HG03045 (cell line): Measurements from ENCODE around the gene NOX5.

Source experiments
- ATAC-seq: cut with Tn5 transposase; IDR thresholded peaks from one replicate; pipeline ENCODE4 v1.9.1; 2021; ENCODE audit warnings: mild to moderate bottlenecking, moderate library complexity; ENCODE audit not compliant: unreplicated experiment

NOX5 gene

DNA sequence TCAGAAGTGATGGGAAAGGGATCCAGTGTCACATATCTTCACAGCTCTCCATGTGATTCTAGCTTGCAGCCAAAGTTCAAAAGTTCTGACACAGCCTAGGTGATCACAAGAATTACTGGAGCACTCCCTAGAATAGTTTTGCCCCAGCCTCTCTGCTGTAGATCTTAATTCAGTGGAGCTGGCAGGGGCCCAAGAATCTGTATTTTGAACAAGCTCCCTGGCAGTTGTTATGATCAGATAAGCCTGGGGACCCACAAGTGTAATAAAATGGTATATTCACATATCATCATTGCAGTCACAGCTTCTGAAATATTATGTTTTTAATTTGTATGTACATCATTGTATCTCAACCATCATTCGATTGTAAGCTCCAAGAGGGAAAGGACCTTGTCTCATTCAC, 62.3 kb downstream of the NOX5 start:
- no peak for ATAC-seq

DNA sequence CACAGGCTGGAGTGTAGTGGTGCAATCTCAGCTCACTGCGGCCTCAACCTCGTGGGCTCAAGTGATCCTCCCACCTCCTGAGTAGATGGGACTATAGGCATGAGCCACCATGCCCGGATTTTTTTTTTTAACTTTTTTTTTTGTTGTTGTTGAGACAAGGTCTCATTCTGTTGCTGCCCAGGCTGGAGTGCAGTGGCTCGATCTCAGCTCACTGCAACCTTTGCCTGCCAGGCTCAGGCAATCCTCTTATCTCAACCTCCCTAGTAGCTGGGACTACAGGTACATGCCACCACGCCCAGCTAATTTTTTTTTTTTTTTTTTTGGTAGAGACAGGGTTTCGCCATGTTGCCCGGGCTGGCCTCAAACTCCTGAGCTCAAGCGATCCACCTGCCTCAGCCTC, 64.1 kb downstream of the NOX5 start:
- ATAC-seq, result no peak

DNA sequence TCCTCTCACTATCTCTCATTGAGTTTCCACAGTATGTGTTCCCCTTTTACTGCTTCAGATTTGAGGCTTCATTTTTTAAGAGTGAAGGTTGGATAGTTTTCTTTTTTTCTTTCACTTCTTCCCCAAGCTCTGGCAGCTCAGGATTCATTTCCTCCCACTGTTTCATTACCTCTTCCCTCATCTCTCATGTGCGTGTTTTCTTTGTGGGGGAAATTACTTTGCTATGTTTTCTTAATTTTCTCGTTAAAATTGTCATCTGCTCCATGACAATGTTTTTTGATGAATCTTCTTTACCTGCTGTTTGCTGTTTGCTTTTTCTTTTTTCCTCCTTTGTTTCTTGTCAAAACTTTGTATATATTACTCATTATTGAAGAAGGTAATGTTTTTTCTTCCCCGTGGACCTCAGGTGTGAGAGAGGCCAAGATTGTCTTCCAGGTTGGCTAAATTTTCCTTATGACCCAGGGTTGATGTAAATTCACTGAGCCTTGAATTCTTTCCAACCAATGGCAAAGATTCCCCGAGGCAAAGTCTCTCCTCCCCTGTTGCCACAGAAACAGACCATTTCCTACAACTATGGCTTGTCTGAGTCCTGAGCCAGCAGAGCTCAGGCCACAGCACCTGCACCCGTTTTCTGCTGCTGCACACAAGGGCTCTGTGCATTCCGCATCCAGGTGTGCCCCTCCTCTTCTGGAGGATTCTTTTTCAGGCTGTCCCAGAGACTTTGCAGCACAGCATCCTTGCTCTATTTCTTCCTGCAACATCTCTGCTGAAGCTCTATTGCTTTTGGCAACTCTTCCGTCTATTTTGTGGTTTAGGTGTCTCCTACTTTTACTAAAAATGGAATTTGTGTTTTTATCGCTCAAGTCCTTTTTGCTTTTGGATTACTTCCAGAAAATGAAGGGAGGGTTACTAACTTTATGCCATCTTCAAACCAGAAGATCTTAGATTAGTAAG, 66.1 kb downstream of the NOX5 start:
- ATAC-seq, result no peak

DNA sequence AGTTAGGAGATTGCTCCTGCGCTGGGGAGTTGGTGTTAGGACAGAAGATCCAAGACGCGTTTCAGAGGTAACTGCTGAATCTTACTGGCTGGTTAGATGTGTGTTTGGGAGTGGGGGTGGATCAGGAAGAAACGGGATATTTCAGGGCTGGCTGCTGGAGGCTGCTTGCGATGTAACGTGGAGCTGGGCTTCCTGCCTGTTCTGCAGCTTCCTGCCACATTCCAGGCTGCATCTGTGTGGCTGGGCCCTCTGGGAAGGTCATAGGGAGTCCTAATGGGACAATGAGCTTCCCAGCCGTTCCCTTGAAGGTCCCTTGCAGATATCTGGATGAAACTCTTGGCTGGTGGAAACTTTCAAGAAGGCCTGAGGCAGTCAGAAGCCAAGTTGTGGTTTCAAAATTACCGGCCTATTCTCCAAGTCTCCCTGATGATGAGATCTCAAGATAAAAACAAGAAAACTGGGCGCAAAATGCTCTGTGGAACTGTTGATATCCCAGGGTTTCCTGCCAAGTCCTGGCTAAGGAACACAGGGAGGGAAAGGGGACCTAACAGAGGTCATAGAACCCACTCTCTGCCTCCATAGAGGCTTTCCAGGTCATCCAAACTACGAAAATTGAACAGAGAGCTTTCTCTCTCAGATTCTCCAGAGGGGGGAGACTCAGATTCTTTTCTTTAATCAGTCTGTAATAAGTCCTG, 67.0 kb downstream of the NOX5 start:
- ATAC-seq, result no peak

DNA sequence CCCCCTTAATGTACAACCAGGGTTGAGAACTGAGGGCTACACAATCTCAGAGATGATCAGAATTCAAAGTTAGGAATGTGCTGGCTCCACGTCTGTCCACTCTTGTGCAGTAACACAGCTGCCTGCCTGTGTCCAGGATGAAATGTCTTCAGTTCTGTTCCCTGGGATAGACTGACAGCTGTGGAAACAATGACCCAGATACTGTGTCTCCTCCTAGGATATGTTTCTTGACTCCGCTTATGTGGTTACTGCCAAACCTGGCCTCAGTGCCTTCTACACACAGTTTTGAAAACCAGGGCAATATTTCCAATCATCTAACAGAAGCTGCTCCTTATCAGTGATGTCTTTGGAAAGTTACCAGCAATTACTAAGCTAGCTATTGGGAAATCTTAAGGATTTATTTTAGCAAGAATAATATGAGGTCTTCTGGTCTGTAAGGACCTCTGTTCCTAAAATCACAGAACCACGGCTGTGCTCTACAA, 67.6 kb downstream of the NOX5 start:
- ATAC-seq, result no peak

DNA sequence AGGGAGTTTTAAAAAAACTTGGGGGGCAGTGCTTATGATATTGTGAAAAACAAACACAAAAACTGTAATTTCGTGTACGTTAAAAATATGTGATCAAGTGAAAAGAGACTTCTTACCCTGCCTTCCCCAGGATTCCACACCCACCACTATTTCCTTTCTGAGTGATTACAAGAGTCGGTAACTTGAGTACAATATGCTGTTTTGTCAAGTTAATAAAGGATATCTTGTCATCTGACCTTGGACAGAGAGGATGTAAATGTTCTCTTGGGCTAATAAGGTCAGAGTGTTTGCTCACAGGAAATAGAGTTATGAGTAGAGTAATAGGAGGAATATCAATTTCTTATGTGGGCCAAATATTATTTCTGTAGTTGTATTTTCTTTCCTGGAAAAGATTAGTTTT, 68.1 kb downstream of the NOX5 start:
- no peak for ATAC-seq

DNA sequence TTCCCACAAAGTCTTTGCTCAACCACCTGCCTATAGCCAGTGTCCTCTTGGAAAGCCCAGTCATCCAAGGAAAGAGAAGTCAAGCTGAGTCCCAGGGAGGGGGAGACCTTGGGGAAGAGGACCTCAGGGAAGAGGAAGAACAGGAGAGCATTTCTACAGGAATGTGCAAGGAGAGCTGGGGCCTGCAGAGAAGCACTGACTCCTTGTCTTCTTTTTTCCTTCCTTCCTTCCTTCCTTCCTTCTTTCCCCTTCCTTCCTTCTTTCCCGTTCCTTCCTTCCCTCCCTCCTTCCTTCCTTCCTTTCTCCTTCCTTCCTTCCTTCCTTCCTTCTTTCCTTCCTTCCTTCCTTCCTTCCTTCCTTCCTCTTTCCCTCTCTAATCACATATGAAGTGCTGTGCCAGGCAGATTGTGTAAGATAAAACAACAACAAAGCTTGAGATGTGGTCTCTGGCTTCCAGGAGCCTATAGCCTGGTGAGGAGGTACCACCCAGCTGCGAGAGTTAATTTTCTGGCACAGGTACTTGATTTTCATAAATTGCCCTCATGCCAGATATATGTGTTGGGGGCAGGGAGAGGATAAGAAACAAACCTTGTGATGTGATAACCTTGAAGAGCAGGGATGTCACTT, 70.0 kb downstream of the NOX5 start:
- ATAC-seq, result no peak

DNA sequence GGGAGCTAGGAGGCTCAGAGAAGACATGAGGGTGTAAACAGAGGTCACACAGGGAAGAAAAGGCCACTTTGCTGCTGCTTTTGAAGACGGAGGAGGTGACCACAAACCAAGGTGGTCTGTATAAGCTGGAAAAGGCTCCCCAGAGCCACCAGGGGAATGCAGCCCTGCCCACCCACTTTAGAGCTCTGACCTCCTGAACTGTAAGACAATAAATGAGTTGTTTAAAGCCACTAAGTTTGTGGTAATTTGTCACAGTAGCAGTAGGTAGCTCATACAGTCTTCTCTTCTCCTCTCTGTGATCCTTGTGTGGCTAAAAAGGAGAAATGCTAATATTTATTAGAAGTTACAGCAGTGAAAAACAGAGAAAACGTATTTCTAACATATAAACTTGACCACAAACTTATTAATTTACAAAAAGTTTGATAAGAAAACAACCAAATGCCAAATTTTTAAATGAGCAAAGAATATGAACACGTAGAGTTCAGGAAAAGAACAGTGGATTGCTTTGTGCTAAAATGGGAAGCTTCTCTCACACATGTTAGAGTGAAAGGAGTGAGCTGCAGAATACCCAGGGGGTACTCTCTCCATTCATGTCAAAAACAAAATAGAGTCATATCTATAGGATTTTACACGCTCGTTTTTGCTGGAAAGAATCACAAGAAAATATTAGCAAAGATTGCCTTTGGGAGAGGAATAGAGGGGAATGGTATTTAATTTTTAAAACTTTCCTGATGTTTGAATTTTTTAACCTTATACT, 71.0 kb downstream of the NOX5 start:
- no peak for ATAC-seq

DNA sequence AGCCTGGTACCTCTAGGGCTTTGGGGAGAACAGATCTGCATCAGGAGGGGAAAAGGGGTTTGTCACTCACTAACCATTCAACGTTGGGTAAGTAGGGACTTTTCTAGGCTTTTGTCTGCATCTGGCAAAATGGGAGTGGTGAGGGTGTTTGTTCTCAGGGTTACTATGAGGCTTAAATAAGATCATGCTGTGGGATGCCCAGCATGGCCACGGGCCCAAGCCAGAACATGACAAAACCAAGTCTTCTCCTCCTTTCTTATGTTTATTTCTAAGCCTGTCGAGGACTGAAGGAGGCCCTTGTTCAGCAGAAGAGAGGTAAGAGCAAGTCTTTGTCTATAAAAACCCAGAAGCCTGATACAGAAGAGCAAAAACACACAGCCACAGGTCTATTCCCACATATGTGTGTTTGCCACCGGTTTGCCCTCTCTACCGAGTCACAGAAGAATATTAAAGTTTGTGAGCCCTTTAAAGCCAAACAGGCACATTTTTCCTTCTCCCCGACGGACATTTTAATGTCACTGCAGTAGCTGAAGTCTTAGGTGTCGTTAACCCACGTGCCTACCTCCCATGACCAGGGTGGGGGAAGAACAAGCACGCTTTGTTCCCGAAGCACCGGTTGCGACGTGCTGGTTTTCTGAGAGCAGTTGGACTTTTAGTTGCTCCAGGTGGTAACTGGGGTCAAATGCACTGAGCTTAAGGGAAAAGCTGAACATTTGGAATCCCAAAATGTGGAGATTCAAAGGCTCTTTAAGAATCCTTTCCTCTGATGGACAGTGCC, 72.1 kb downstream of the NOX5 start:
- no peak for ATAC-seq

DNA sequence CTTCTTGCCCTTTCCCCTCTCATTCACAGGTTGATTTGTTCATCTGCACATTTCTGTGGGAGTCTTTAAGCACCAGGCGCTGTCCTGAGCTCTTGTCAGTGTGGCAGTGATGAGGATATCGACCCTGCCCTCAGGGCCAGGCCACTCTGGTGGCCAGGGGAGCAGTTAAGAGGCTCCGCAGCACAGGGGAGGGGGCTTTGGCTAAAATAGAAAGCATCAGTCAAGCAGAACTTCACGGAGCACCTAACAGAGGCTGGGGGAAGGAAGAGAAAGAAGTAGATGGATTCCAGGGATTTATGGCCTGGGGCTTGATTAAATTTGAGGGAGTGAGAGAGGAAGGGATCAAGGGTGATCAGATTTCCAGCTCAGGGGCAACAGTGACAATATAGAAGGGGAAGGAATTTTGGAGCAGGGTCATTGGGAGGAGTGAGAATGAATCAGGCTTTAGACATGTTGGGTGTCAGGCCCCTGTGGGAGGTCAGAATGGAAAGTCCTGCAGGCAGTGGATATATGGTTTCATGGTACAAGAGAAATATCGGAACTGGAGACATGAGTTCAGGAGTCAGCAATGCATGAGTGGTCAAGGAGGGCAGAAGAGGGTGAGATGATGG, 73.0 kb downstream of the NOX5 start:
- ATAC-seq, result no peak

DNA sequence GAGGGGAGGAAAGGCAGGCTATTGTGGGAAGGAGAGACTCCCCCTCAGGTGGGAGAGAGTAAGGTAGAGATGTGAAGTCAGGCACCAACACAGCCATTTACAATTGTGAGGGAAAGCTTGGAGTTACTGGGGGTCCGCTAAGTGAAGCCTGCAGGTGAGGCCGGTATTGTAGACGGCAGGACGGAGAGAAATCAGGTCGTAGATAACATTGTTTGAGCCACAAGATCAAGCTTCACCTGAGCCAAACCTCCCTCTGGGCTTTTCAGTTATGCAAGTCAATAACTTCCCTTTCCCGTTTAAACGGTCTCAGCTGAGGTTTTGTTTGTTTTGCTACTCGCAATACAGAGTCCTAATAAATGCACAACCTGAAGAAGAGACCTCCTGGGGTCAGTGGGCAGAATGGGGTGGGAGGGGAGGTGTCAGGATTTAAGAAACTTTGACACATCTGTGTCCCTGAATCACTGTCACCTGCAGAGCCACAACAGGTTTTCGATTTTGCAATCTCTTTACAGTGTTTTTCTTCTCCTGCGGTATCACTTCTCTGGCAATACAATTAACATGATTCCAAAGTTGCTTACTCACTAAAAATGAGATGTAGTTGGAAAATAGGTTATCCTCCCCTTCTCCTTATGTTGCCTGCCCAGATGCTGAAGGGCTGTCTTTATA, 73.9 kb downstream of the NOX5 start:
- no peak for ATAC-seq

DNA sequence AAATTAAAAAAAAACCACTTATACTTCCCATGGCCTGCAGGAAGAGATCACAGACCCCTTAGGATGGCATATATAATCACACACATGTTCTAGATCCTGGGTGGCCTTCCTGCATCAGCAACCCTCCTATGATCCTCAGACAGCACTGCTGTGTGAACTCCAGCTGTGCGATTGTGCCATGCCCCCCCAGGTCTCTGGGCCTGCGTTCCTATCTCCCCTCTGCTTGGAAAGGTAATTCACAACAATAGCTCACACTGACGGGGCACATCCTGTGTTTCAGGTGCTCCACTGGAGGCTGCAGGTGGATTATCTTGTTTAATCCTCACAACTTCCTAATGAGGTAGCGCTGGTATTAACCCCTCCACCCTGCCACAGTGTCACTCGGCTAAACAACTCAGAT, 74.8 kb downstream of the NOX5 start:
- ATAC-seq, result no peak

DNA sequence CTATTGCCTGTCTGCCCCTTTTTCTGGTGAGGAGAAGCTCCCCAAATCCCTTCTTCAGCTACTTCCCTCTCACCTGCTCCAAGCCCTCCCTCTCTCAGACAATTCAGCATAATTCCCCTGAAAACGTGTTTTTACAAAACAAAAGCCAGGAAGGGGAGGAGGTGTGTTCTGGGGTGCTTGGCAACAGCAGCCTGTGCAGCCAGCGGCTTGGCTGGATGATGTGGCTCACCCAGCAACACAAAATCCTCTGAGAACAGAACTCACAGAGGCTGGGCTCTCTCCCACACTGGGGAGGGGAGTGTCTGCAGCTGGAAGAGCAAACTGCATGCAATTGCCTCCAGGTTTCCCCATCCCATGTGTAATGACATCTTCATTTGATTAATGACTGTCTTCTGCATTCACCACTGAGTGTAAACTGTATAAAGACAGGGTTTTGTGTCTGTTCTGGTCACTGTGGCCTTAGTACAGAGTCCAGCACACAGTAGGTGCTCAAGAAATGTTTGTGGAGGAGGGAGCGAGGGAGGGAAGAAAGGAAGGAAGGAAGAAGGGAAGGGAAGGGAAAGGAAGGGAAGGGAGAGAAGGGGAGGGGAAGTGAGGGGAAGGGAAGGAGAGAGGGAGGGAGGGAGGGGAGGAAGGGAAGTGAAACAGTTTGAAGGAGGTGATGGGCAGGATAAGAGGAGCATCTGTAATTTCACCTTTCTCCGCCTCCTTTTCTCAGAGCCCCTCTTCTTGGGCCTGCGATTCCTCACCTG, 75.9 kb downstream of the NOX5 start:
- no peak for ATAC-seq

DNA sequence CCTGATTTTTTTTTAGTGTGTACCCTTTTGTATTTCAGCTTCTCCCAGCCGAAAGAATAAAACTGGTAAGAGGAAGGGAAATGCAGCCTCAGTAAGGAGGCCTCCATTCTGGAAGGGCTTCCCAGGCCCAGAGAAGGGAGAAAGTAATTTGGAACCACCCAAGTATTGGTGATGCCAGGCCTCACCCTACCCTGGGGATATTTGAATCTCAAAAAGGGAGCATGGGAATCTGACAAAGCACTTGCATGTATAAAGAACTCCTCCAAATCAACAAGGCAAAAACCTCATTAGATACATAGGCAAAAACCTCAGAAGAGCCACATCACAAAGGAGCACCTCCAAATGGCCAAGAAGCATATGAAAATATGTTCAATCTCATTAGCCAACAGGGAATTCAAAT, 77.2 kb downstream of the NOX5 start:
- no peak for ATAC-seq

DNA sequence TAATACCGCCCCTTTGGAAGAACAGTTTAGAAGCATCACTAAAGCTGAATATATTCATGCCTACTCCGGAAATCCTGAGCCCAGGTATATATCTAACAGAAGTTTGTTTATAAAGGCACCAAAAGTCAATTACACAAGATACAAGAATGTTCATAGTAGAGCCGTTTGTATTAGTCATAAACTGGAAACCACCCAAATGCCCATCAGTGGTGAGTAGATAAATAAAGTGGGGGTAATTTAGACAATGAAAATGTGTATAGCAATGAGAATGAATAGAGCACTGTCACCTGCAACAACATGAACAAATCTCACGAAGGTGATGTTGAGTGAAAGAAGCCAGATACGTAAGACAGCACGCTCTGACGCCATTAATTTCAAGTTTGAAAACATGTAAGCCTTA, 77.7 kb downstream of the NOX5 start:
- no peak for ATAC-seq

DNA sequence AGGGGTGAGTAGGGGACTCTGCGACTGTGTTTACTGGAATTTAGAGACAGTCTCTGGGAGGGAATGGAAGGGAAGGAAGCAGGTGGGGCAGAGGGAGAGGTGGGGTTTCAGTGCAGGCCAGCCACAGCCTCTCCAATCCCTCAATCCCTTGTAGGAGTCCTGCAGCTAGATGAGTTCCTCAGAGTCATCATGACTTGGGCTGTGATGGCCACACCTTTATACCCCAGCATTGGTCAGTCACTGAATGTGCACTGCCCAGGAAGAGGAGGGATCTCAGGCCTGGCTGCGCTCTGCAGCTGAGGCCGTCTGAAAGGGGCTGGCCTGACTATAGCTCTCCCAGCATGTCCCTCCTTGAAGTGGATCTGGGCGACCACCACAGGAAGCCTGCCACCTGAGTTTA, 78.6 kb downstream of the NOX5 start:
- ATAC-seq, result no peak

DNA sequence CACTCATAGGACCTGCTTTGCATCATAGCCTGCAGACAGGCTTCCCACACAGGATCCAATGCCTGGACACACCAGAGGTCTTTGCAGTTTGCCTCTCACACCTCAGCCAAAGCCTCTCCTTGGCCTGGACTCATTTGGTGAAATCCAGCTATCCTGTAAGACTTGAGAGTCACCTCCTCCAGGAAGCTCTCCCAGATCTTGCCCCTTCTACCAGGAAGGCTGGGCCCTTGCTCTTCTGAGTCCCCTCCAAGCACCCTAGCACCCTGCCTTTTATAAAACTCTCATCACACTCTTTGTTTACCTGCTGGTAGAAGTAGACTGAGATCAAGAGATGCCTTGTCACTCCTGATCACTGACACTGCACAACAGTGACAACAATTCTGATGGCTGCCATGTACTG, 79.1 kb downstream of the NOX5 start:
- ATAC-seq, result no peak

DNA sequence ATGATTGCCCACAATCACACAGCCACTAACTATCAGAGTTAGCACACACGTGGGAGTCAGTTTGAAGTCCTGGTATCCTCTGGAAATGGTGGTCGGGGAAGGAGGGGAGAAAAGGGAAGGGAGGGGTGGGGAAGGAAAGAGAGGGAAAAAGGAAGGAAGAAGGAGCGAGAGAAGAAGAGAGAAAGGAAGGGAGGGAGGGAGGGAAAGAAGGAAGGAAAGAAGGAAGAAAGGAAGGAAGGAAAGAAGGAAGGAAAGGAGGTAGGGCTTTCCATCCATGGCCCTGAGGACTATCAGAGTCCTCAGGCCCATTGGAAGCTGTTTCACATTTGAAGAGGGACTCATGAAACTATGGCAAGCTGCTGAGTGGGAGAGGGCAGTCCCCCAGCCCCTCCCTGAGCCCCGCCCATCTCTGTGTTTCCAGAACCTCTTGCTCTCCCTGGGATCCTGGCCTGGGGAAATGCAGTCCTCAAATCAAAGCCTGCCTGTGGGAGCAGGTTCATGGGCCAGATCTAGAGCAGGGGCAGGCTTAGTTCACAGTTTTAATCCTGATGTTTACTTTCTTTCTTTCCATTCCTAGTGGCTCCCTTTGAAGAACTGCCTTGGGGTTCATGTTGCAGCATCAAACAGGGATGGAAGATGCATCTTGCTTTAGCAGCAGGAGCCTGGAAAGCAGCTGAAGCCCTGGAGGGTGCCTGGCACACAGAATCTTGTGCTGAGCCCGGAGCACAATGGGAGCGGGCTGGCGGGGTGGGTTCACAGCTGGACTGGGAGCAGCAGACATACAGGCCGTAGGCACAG, 79.8 kb downstream of the NOX5 start:
- ATAC-seq, result no peak
